IMR-90 (cell line): Measurements from ENCODE around the gene DNAJB9. TPM values are rescaled to one million over a fixed set of nuclear protein-coding genes. Genes with fewer than 3 reads are reported as not detected.

Experiments used
- ATAC-seq: fragments of 200-7000 bp; cut with Tn5 transposase; 2 replicates; pipeline ENCODE4 v1.9.1; 2020; ENCODE audit warnings: low read depth, mild to moderate bottlenecking, moderate library complexity
- BruUV-seq: library from RNA; stranded (reverse); fragments of 400-500 nt; replicated peaks from 2 replicates; lab custom pipeline; 2021; lab: Mats Ljungman, UMichigan
- CTCF ChIA-PET: fragments of 300-600 bp; formaldehyde crosslinking; extraction: SDS; loops from one replicate; lab custom pipeline; 2021; ENCODE audit warnings: antibody characterized with exemption; lab: Yijun Ruan, JAX
- POLR2A ChIA-PET: fragments of 300-600 bp; sonication (Branson Sonifier 250); formaldehyde crosslinking; loops from one replicate; lab custom pipeline; 2022; ENCODE audit warnings: antibody characterized with exemption; ENCODE audit not compliant: unreplicated experiment; lab: Charles Lee
- DNase-seq: peaks from one replicate; pipeline ENCODE4 v3.0.0; 2013
- H2AFZ ChIP-seq: replicated peaks from 2 replicates; pipeline ENCODE3; 2013; ENCODE audit warnings: low read length, mild to moderate bottlenecking; ENCODE audit not compliant: poor library complexity
- H2AK5ac ChIP-seq: 2 replicates; pipeline ENCODE4 v1.6.1; 2013; ENCODE audit warnings: low read depth, low read length, inconsistent platforms
- H2AK9ac ChIP-seq: replicated peaks from 2 replicates; pipeline ENCODE3; 2013; ENCODE audit warnings: mild to moderate bottlenecking, low read depth, low read length, moderate library complexity; ENCODE audit not compliant: poor library complexity
- H2BK120ac ChIP-seq: 2 replicates; pipeline ENCODE4 v1.6.1; 2013; ENCODE audit warnings: low read depth, low read length, inconsistent platforms
- H2BK15ac ChIP-seq: 3 replicates; pipeline ENCODE4 v1.6.1; 2013; ENCODE audit warnings: low read depth, low read length, inconsistent platforms
- H2BK20ac ChIP-seq: 2 replicates; pipeline ENCODE4 v1.6.1; 2013; ENCODE audit warnings: low read depth, mild to moderate bottlenecking, inconsistent platforms, low read length, moderate library complexity
- H2BK5ac ChIP-seq: 2 replicates; pipeline ENCODE4 v1.6.1; 2013; ENCODE audit warnings: mild to moderate bottlenecking, low read depth, low read length, inconsistent platforms; ENCODE audit not compliant: poor library complexity, severe bottlenecking
- H3K14ac ChIP-seq: replicated peaks from 2 replicates; pipeline ENCODE4 v1.6.1; 2013; ENCODE audit warnings: low read depth, low read length, inconsistent platforms
- H3K18ac ChIP-seq: 2 replicates; pipeline ENCODE4 v1.6.1; 2013; ENCODE audit warnings: low read depth, low read length, control low read depth
- H3K23ac ChIP-seq: 2 replicates; pipeline ENCODE4 v1.6.1; 2013; ENCODE audit warnings: low read depth, low read length, inconsistent platforms
- H3K27ac ChIP-seq: 2 replicates; pipeline ENCODE4 v1.5.1; 2013; ENCODE audit warnings: mild to moderate bottlenecking, control low read depth, low read length; ENCODE audit not compliant: insufficient read depth
- H3K27me3 ChIP-seq: 2 replicates; pipeline ENCODE4 v1.6.1; 2013; ENCODE audit warnings: low read length; ENCODE audit not compliant: control insufficient read depth, insufficient read depth
- H3K36me3 ChIP-seq: 2 replicates; pipeline ENCODE4 v1.6.1; 2013; ENCODE audit warnings: low read length, mixed read lengths; ENCODE audit not compliant: control insufficient read depth, insufficient read depth
- H3K4ac ChIP-seq: 2 replicates; pipeline ENCODE4 v1.6.1; 2013; ENCODE audit warnings: low read depth, low read length, inconsistent platforms
- H3K4me1 ChIP-seq: 2 replicates; pipeline ENCODE4 v1.6.1; 2013; ENCODE audit warnings: low read length, mixed read lengths; ENCODE audit not compliant: control insufficient read depth, insufficient read depth
- H3K4me2 ChIP-seq: 2 replicates; pipeline ENCODE4 v1.6.1; 2013; ENCODE audit warnings: low read depth, mild to moderate bottlenecking, control low read depth, low read length, moderate library complexity
- H3K4me3 ChIP-seq: 2 replicates; pipeline ENCODE4 v1.5.1; 2013; ENCODE audit warnings: low read depth, mild to moderate bottlenecking, control low read depth, low read length, moderate library complexity; ENCODE audit not compliant: insufficient read depth
- H3K56ac ChIP-seq: 2 replicates; pipeline ENCODE4 v1.6.1; 2013; ENCODE audit warnings: low read length, inconsistent platforms; ENCODE audit not compliant: insufficient read depth; ENCODE audit errors: extremely low read depth
- H3K79me1 ChIP-seq, 2 experiments: 2 replicates each; pipeline ENCODE4 v1.6.1; 2013; ENCODE audit warnings: low read length in 2 of 2, inconsistent platforms in 1 of 2, low read depth in 1 of 2
- H3K9ac ChIP-seq: 2 replicates; pipeline ENCODE4 v1.6.1; 2013; ENCODE audit warnings: low read depth, low read length, control low read depth
- H3K9me1 ChIP-seq: 2 replicates; pipeline ENCODE4 v1.6.1; 2013; ENCODE audit warnings: low read length, inconsistent platforms; ENCODE audit not compliant: insufficient read depth
- H3K9me3 ChIP-seq: 2 replicates; pipeline ENCODE4 v1.6.1; 2013; ENCODE audit warnings: low read length; ENCODE audit not compliant: control insufficient read depth, insufficient read depth
- H4K20me1 ChIP-seq: 2 replicates; pipeline ENCODE4 v1.6.1; 2013; ENCODE audit warnings: low read length, inconsistent platforms; ENCODE audit not compliant: insufficient read depth
- H4K5ac ChIP-seq: 2 replicates; pipeline ENCODE4 v1.6.1; 2013; ENCODE audit warnings: mild to moderate bottlenecking, low read depth, low read length, control low read depth
- H4K8ac ChIP-seq, 2 experiments: 2 replicates each; pipeline ENCODE4 v1.6.1; 2013; ENCODE audit warnings: low read depth in 2 of 2, low read length in 2 of 2, control low read depth in 1 of 2, inconsistent platforms in 1 of 2
- H4K91ac ChIP-seq: 2 replicates; pipeline ENCODE4 v1.6.1; 2013; ENCODE audit warnings: low read depth, low read length, inconsistent platforms; ENCODE audit not compliant: insufficient read depth
- BHLHE40 ChIP-seq: fragments of 150-350 bp; IDR thresholded peaks from 2 replicates; pipeline ENCODE4 v1.6.1; 2016; ENCODE audit warnings: mild to moderate bottlenecking, low read depth, low read length
- CEBPB ChIP-seq: IDR thresholded peaks from 2 replicates; pipeline ENCODE4 v1.6.1; 2012; ENCODE audit warnings: low read depth, low read length, improper control_type of control experiment
- CTCF ChIP-seq: conservative IDR thresholded peaks from 2 replicates; pipeline ENCODE4 v1.5.1; 2012; ENCODE audit warnings: mild to moderate bottlenecking, low read depth, low read length, improper control_type of control experiment
- ELK1 ChIP-seq: fragments of 150-350 bp; IDR thresholded peaks from 2 replicates; pipeline ENCODE4 v1.6.1; 2016; ENCODE audit warnings: low read depth, mild to moderate bottlenecking, low read length, moderate library complexity, borderline replicate concordance
- FOS ChIP-seq: fragments of 150-350 bp; IDR thresholded peaks from 2 replicates; pipeline ENCODE4 v1.6.1; 2016; ENCODE audit warnings: low read depth, low read length
- MAFK ChIP-seq: IDR thresholded peaks from 2 replicates; pipeline ENCODE4 v1.6.1; 2012; ENCODE audit warnings: low read depth, low read length, improper control_type of control experiment
- MAZ ChIP-seq: IDR thresholded peaks from 2 replicates; pipeline ENCODE4 v1.6.1; 2012; ENCODE audit warnings: low read depth, mild to moderate bottlenecking, low read length, improper control_type of control experiment, moderate library complexity, borderline replicate concordance
- MXI1 ChIP-seq: IDR thresholded peaks from 2 replicates; pipeline ENCODE4 v1.6.1; 2012; ENCODE audit warnings: low read depth, mild to moderate bottlenecking, low read length, moderate library complexity, borderline replicate concordance
- NFE2L2 ChIP-seq: fragments of 150-350 bp; IDR thresholded peaks from 2 replicates; pipeline ENCODE4 v1.6.1; 2016; ENCODE audit warnings: low read depth, mild to moderate bottlenecking, low read length
- RCOR1 ChIP-seq: IDR thresholded peaks from 2 replicates; pipeline ENCODE4 v1.6.1; 2012; ENCODE audit warnings: mild to moderate bottlenecking, low read length, improper control_type of control experiment; ENCODE audit not compliant: insufficient replicate concordance
- SMC3 ChIP-seq: fragments of 150-350 bp; IDR thresholded peaks from 2 replicates; pipeline ENCODE4 v1.6.1; 2016; ENCODE audit warnings: low read depth, mild to moderate bottlenecking, antibody characterized with exemption, low read length, moderate library complexity
- WGBS, 2 experiments: methylation state at CpG; one replicate each; pipeline versions ENCODE4 v1.1.5 to v1.1.7; 2013; ENCODE audit warnings: missing lambda C conversion rate in 2 of 2; ENCODE audit not compliant: insufficient read length in 1 of 2; ENCODE audit errors: extremely low coverage in 2 of 2; 5-methylcytosine and 5-hydroxymethylcytosine counted together
- dilution Hi-C: fragments of 300-500 bp; cut with HindIII; formaldehyde crosslinking; loops from one replicate; pipeline ENCODE4 v1.14.3; 2018; ENCODE audit warnings: low sequenced_read_pairs; ENCODE audit not compliant: unreplicated experiment
- in situ Hi-C: fragments of 300-500 bp; cut with MboI; formaldehyde crosslinking; loops from 3 replicates; pipeline ENCODE4 v1.14.3; 2019; ENCODE audit warnings: low sequenced_read_pairs, inconsistent platforms, mixed read lengths
- intact Hi-C: fragments of 100-400 bp; cut with micrococcal nuclease; formaldehyde crosslinking; loops from 2 replicates; pipeline ENCODE4 v1.10.0; 2022
- polyA plus RNA-seq, 3 experiments: library from polyadenylated mRNA; depleted of rRNA; stranded (reverse); fragments of >200 nt; gene quantifications; 2 replicates each; pipeline ENCODE4 v1.2.3, GENCODE V29; 2012; ENCODE audit warnings: low replicate concordance in 1 of 3
- total RNA-seq: library from RNA; depleted of rRNA; stranded (reverse); fragments of >200 nt; gene quantifications from 2 replicates; pipeline ENCODE4 v1.2.3, GENCODE V29; 2012

Gene DNAJB9
- total and polyA plus RNA-seq, 2 of the 4 experiments (the other 2 are of a cell fraction), result 3.8 to 44.6 TPM

- TF ChIP-seq BHLHE40, result no peak
Measured at GRCh38 chr7:108570146-108570755, 577 bp downstream of the DNAJB9 start (continued).

GRCh38 chr7:108572480-108572879, 2.8 kb downstream of the DNAJB9 start:
- H3K23ac ChIP-seq, result no peak overlapping the region
- dilution Hi-C loops (no loop called here), intact Hi-C loops (no loop called here), in situ Hi-C loops (loop anchor here (5.0 kb wide), 1 partner anchor 45 kb away; the partner anchor contains the start of gene PNPLA8)
- no peak overlapping the region for H2BK20ac ChIP-seq
- H4K20me1 ChIP-seq, result no peaks in the 10 kb centered on the region
- H3K4ac ChIP-seq, result no peak overlapping the region
- no peak overlapping the region for H2AK5ac ChIP-seq
- H2BK15ac ChIP-seq, result no peak overlapping the region
- no peak overlapping the region for H3K4me3 ChIP-seq
- H2AK9ac ChIP-seq, result no peak overlapping the region
- DNase-seq (no peak), ATAC-seq (no peak)
- no peak overlapping the region for H4K5ac ChIP-seq
- WGBS, 2 experiments, result no CpG with 5 or more reads among the region's 2 CpGs
- no peaks in the 10 kb centered on the region for H3K27me3 ChIP-seq
- no peak overlapping the region for H3K27ac ChIP-seq
- H3K18ac ChIP-seq, result no peak overlapping the region
- H4K8ac ChIP-seq, result no peak overlapping the region
- peaks cover 3% of the 10 kb centered on the region for H3K36me3 ChIP-seq
- H2BK5ac ChIP-seq, result no peak overlapping the region
- POLR2A ChIA-PET, result no interaction called here
- H2AFZ ChIP-seq, result no peak overlapping the region
- H3K79me1 ChIP-seq, result peaks cover 11 to 19% of the 10 kb centered on the region in 2 experiments; a peak in 3 of 4 replicates
- no peaks in the 10 kb centered on the region; the same call in 1 of the 2 replicates for H3K9me1 ChIP-seq
- no peak overlapping the region for H3K14ac ChIP-seq
- TF ChIP-seq NFE2L2 (no peak), CEBPB (no peak), RCOR1 (no peak), CTCF (no peak), ELK1 (no peak), SMC3 (no peak), FOS (no peak), MAFK (no peak), MAZ (no peak), BHLHE40 (no peak), MXI1 (no peak)
- CTCF ChIA-PET, result no interaction called here
- no peak overlapping the region for H2BK120ac ChIP-seq
- H4K91ac ChIP-seq, result no peak overlapping the region
- BruUV-seq, result no TSS peak
- H3K56ac ChIP-seq, result no peak overlapping the region
- H3K9me3 ChIP-seq, result no peaks in the 10 kb centered on the region
- H3K9ac ChIP-seq, result no peak overlapping the region
- no peak overlapping the region for H3K4me2 ChIP-seq
- 0 out of 2 replicates have a peak, but pooled peaks cover 1% of the 10 kb centered on the region for H3K4me1 ChIP-seq
